Thymus (tissue), 11 donors: ENCODE results near the gene HOXD1. TPM values are rescaled to one million over a fixed set of nuclear protein-coding genes. Genes with fewer than 3 reads are reported as not detected.

ENCODE experiments used
- DNase-seq, 9 donors: peaks; one replicate each; pipeline ENCODE4 v3.0.0-alpha.2; 2013; ENCODE audit warnings: low spot score in 9 of 9, low read depth in 6 of 9, missing footprints in 1 of 9
- H3K27ac ChIP-seq, 2 donors: one replicate each; pipeline ENCODE4 v1.5.1; 2013; ENCODE audit warnings: control low read depth in 1 of 2, low read depth in 1 of 2, low read length in 1 of 2, mild to moderate bottlenecking in 1 of 2, moderate library complexity in 1 of 2
- H3K27me3 ChIP-seq, 2 donors: one replicate each; pipeline ENCODE4 v1.5.1; 2013; ENCODE audit warnings: low read length in 1 of 2; ENCODE audit not compliant: control insufficient read depth in 2 of 2, insufficient read depth in 1 of 2
- H3K36me3 ChIP-seq, 2 donors: one replicate each; pipeline ENCODE4 v1.5.1; 2013; ENCODE audit warnings: low read length in 1 of 2, mild to moderate bottlenecking in 1 of 2, moderate library complexity in 1 of 2; ENCODE audit not compliant: control insufficient read depth in 2 of 2, insufficient read depth in 2 of 2
- H3K4me1 ChIP-seq, 2 donors: one replicate each; pipeline ENCODE4 v1.5.1; 2013; ENCODE audit warnings: low read length in 2 of 2; ENCODE audit not compliant: control insufficient read depth in 2 of 2, insufficient read depth in 2 of 2
- H3K4me3 ChIP-seq, 2 donors: one replicate each; pipeline ENCODE4 v1.5.1; 2013; ENCODE audit warnings: low read length in 2 of 2, control low read depth in 1 of 2, mild to moderate bottlenecking in 1 of 2
- H3K9me3 ChIP-seq, 2 donors: one replicate each; pipeline ENCODE4 v1.5.1; 2013; ENCODE audit warnings: low read length in 1 of 2, mild to moderate bottlenecking in 1 of 2; ENCODE audit not compliant: control insufficient read depth in 2 of 2, insufficient read depth in 1 of 2
- WGBS: extraction: QIAGEN DNeasy Blood & Tissue Kit; methylation state at CpG from one replicate; pipeline ENCODE4 v1.1.7; 2013; 5-methylcytosine and 5-hydroxymethylcytosine counted together
- polyA plus RNA-seq: library from polyadenylated mRNA; stranded (reverse); fragments of 200-250 nt; gene quantifications from one replicate; pipeline ENCODE4 v1.2.3, GENCODE V29; 2013
- total RNA-seq: library from RNA; stranded (reverse); fragments of 120-200 nt; gene quantifications from one replicate; pipeline ENCODE4 v1.2.4, GENCODE V29; 2013
- donor health status: healthy.

HOXD1 gene
- total and polyA plus RNA-seq, 2 donors, result 0.09 to 0.52 TPM

GRCh38 chr2:176158855-176159662 is 29.4 kb upstream of the HOXD1 start:
- peaks cover 0 to 12% of the 10 kb centered on the region in 2 donors for H3K4me1 ChIP-seq
- H3K27me3 ChIP-seq, result peaks cover 99 to 100% of the 10 kb centered on the region in 2 donors
- no peak overlapping the region for H3K27ac ChIP-seq
- no peak overlapping the region for H3K4me3 ChIP-seq
- DNase-seq, result no peak
- H3K36me3 ChIP-seq, result no peaks in the 10 kb centered on the region
- WGBS, result 9% methylated on average over 39 of the region's 39 CpGs
- peaks cover 0 to 4% of the 10 kb centered on the region in 2 donors for H3K9me3 ChIP-seq

GRCh38 chr2:176159663-176160250 is 28.7 kb upstream of the HOXD1 start:
- peaks cover 99 to 100% of the 10 kb centered on the region in 2 donors for H3K27me3 ChIP-seq
- H3K27ac ChIP-seq, result no peak overlapping the region
- H3K9me3 ChIP-seq, result peaks cover 0 to 4% of the 10 kb centered on the region in 2 donors
- H3K4me3 ChIP-seq, result no peak overlapping the region
- 4% methylated on average over 44 of the region's 44 CpGs for WGBS
- DNase-seq, result no peak
- H3K4me1 ChIP-seq, result peaks cover 0 to 14% of the 10 kb centered on the region in 2 donors
- no peaks in the 10 kb centered on the region for H3K36me3 ChIP-seq

GRCh38 chr2:176160251-176160985 is 28.1 kb upstream of the HOXD1 start:
- Histone ChIP-seq H3K27me3 (peaks cover 98 to 100% of the 10 kb centered on the region in 2 donors), H3K9me3 (peaks cover 0 to 4% of the 10 kb centered on the region in 2 donors), H3K4me3 (no peak overlapping the region), H3K36me3 (no peaks in the 10 kb centered on the region), H3K27ac (no peak overlapping the region), H3K4me1 (peaks cover 0 to 18% of the 10 kb centered on the region in 2 donors)
- WGBS, result 10% methylated on average over 50 of the region's 50 CpGs
- DNase-seq, result no peak

- Histone ChIP-seq H3K27ac (no peak overlapping the region), H3K4me1 (peaks cover 0 to 18% of the 10 kb centered on the region in 2 donors), H3K36me3 (no peaks in the 10 kb centered on the region), H3K9me3 (peaks cover 0 to 4% of the 10 kb centered on the region in 2 donors), H3K4me3 (no peak overlapping the region), H3K27me3 (peaks cover 98 to 100% of the 10 kb centered on the region in 2 donors)
- 15% methylated on average over 22 of the region's 22 CpGs for WGBS
- no peak for DNase-seq
These were observed 27.3 kb upstream of the HOXD1 start for GRCh38 chr2:176160986-176161824.

- peaks cover 0 to 18% of the 10 kb centered on the region in 2 donors for H3K4me1 ChIP-seq
- no peak overlapping the region for H3K4me3 ChIP-seq
- 9% methylated on average over 22 of the region's 22 CpGs for WGBS
- peaks cover 94 to 100% of the 10 kb centered on the region in 2 donors for H3K27me3 ChIP-seq
- peaks cover 0 to 4% of the 10 kb centered on the region in 2 donors for H3K9me3 ChIP-seq
- no peak for DNase-seq
- no peaks in the 10 kb centered on the region for H3K36me3 ChIP-seq
- H3K27ac ChIP-seq, result no peak overlapping the region
These were observed 26.4 kb upstream of the HOXD1 start for GRCh38 chr2:176161825-176162626.

- Histone ChIP-seq H3K9me3 (peaks cover 0 to 4% of the 10 kb centered on the region in 2 donors), H3K4me1 (peaks cover 0 to 18% of the 10 kb centered on the region in 2 donors), H3K27ac (no peak overlapping the region), H3K27me3 (peaks cover 91 to 100% of the 10 kb centered on the region in 2 donors), H3K36me3 (no peaks in the 10 kb centered on the region), H3K4me3 (no peak overlapping the region)
- no peak for DNase-seq
- 8% methylated on average over 29 of the region's 29 CpGs for WGBS
These were observed 25.4 kb upstream of the HOXD1 start for GRCh38 chr2:176162911-176163671.

- no peak overlapping the region for H3K4me3 ChIP-seq
- H3K36me3 ChIP-seq, result no peaks in the 10 kb centered on the region
- H3K27ac ChIP-seq, result no peak overlapping the region
- peaks cover 88 to 100% of the 10 kb centered on the region in 2 donors for H3K27me3 ChIP-seq
- H3K9me3 ChIP-seq, result peaks cover 0 to 4% of the 10 kb centered on the region in 2 donors
- no peak for DNase-seq
- 10% methylated on average over 12 of the region's 12 CpGs for WGBS
- peaks cover 0 to 18% of the 10 kb centered on the region in 2 donors for H3K4me1 ChIP-seq
These were observed 24.8 kb upstream of the HOXD1 start for GRCh38 chr2:176163672-176164056.
